RWPE1 (cell line): Measurements from ENCODE around the gene SRCAP.

ENCODE experiments used
- CTCF ChIA-PET: fragments of 350-600 bp; sonication (Branson Sonifier 250); formaldehyde crosslinking; extraction: SDS; loops from one replicate; lab custom pipeline; 2021; lab: Yijun Ruan, JAX
- POLR2A ChIA-PET: fragments of 400-600 bp; formaldehyde crosslinking; extraction: SDS; loops from one replicate; lab custom pipeline; 2020; ENCODE audit warnings: antibody characterized with exemption; ENCODE audit not compliant: low non-redundant PET; lab: Yijun Ruan, JAX
- DNase-seq: peaks from one replicate; pipeline ENCODE4 v3.0.0; 2012; ENCODE audit warnings: low spot score
- H3K27ac ChIP-seq: fragments of 450-650 bp; 2 replicates; pipeline ENCODE4 v1.5.1; 2017
- CTCF ChIP-seq: fragments of 450-650 bp; conservative IDR thresholded peaks from 2 replicates; pipeline ENCODE4 v1.5.1; 2017; ENCODE audit warnings: low read depth, mild to moderate bottlenecking

SRCAP gene

DNA sequence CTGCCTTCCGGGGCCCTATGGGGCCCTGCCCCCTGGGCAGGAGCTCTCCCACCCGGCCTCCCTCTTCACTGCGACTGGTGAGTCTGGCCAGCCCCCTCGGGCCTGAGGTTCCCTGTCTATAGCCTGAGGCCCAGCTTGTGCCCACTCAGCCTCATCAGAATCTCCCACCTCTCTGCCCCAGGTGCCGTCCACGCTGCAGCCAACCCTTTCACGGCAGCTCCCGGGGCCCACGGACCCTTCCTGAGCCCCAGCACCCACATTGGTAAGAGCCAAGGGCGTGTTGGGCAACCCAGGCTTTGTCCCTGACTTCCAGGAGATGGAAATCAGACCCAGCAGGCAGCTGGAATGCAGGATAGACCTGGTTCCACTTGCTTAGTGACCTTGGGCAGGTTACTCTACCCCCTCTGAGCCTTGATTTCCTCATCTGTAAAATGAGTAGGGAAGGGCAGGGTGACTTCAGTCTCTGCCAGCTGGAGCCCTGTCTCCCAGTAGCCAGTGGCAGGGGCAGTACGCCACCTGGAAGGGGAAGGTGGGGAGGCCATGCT is 31.5 kb upstream of the SRCAP start:
- ChIA-PET CTCF (no interaction called here), POLR2A (interaction anchor here (0.5 to 0.6 kb wide), 2 partner anchors 20 to 233 kb away, joined by 4 to 6 read pairs; no protein-coding TSS in a partner anchor)
- TF ChIP-seq CTCF, result no peak
- peak overlapping the region; percentile 17 for H3K27ac ChIP-seq
- no peak for DNase-seq

DNA sequence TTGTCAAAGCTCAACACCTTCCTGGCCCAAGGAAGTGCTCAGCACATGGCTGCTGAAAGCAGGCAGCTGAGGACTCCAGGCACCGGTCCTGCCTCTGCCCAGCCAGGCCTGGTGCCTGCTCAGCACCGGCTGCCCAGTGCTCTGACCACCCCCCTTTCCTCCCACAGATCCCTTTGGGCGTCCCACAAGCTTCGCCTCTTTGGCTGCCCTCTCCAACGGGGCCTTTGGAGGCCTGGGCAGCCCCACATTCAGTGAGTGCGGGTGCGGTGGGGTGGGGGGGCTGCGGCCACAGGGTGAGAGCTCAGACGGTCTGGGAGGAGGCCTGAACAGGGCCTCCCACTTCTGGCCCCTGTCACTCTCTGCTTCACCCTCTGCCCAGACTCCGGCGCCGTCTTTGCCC is 30.6 kb upstream of the SRCAP start:
- ChIA-PET POLR2A (no interaction called here), CTCF (no interaction called here)
- TF ChIP-seq CTCF, result no peak
- no peak for DNase-seq
- no peak overlapping the region for H3K27ac ChIP-seq

GRCh38 chr16:30669026-30669902 is 29.7 kb upstream of the SRCAP start:
- CTCF ChIA-PET, result no interaction called here
- POLR2A ChIA-PET, result no interaction called here
- H3K27ac ChIP-seq, result no peak overlapping the region
- DNase-seq, result no peak
- no peak for TF ChIP-seq CTCF

GRCh38 chr16:30669903-30670824 is 28.8 kb upstream of the SRCAP start:
- no peak for DNase-seq
- TF ChIP-seq CTCF, result no peak
- POLR2A ChIA-PET, result no interaction called here
- CTCF ChIA-PET, result no interaction called here
- peak overlapping the region; percentile 11 for H3K27ac ChIP-seq

DNA sequence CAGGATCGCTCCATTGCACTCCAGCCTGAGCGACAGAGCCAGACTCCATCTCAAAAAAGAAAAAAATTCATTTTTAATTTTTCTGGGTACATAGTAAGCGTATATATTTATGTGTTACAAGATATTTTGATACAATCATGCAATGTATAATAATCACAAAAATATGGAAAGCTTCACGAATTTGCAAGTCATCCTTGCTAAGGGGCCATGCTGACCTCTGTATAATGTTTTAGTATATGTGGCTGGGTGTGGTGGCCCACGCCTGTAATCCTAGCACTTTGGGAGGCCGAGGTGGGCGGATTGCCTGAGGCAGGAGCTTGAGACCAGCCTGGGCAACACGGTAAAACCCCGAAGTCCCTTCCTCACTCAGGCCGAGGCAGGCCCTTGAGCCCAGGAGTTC is 23.8 kb upstream of the SRCAP start:
- no peak for DNase-seq
- TF ChIP-seq CTCF, result no peak
- POLR2A ChIA-PET, result no interaction called here
- CTCF ChIA-PET, result no interaction called here
- no peak overlapping the region for H3K27ac ChIP-seq

DNA sequence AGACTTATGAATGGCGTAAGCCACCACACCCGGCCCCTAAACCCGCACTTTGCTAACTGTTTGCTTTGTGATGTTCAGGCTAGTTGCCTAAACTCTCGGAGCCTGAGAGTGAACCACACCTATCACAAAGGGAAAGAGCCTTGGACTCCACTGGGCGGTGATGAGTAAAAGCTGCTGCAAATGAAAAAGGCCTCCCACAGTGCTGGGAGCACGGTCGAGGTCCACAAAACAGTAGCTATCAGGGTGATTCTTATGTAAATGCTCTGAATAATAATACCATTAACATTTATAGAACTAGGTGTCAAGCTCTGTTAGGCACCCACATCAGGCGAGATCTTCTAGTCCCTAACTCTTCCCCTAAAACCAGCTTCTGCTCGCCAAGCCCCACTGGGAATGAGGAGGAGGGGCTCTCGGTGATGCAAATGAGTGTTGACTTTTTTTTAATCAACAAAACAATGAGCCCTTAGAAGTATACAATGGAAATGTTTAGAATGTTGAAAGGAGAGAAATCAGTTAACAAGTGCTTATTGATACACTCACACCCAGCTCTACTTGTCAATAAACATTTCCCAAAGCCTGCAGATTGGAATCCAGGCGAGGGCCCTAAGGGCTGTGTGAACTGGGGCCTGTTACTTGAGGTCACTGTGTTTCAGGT is 20.9 kb upstream of the SRCAP start:
- no peak for DNase-seq
- H3K27ac ChIP-seq, result no peak overlapping the region
- ChIA-PET POLR2A (no interaction called here), CTCF (no interaction called here)
- TF ChIP-seq CTCF, result no peak
